ENCODE results near the gene BPIFB1.

BPIFB1 gene

DNA sequence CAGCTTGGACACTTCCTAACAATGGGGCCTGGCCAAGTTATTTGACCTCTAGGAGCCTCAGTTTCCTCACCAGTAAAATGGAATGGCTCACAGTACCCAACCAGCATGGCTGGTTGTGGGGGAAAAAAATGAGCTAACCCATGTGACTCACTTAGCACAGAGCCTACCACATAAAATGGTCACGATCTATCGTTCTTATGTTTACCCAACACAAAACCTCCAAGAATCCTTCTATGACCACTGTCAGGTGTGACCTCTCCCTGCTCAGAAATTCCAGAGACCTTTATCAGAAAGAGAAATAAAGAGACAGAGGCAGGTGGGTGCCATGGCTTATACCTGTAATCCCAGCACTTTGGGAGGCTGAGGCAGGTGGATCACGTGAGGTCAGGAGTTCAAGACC is 39.4 kb downstream of the BPIFB1 start:
- no peak overlapping the region for H3K4me3 ChIP-seq
- DNase-seq (ENCODE audit: low spot score) = no peak
- TF ChIP-seq CTCF (IDR thresholded peaks at IDR 0.05) = no peak

GRCh38 chr20:33323236-33323635 is 40.2 kb downstream of the BPIFB1 start:
- TF ChIP-seq CTCF (IDR thresholded peaks at IDR 0.05) = no peak
- Histone ChIP-seq H3K27ac (no peak overlapping the region), H3K4me3 (no peak overlapping the region)

More for the DNA sequence above, 39.4 kb downstream of the BPIFB1 start:
- no peak overlapping the region for H3K27ac ChIP-seq

DNA sequence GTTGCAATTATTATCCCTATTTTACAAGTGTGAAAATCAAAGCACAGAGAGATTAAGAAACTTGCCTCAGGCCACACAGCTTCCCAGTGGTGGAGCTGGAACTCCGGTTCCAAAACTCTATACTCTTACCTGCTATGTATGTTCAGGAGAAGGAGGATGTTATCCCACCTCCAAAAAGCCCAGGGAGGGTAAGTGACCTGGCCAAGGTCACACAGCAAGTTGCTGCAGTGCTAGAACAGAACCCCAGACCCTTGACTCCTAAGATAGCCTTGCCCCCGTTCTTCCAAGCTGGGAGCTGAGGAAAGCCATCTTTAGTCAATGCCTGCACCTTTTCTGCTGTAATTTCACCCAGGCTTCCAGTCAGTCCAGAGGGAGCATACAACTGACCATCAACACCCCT is 42.3 kb downstream of the BPIFB1 start:
- H3K27ac ChIP-seq = no peak overlapping the region
- no peak for TF ChIP-seq CTCF (IDR thresholded peaks at IDR 0.05)
- H3K4me3 ChIP-seq = no peak overlapping the region
- no peak for DNase-seq (ENCODE audit: low spot score)

More at GRCh38 chr20:33323236-33323635, 40.2 kb downstream of the BPIFB1 start:
- DNase-seq (ENCODE audit: low spot score) = no peak

DNA sequence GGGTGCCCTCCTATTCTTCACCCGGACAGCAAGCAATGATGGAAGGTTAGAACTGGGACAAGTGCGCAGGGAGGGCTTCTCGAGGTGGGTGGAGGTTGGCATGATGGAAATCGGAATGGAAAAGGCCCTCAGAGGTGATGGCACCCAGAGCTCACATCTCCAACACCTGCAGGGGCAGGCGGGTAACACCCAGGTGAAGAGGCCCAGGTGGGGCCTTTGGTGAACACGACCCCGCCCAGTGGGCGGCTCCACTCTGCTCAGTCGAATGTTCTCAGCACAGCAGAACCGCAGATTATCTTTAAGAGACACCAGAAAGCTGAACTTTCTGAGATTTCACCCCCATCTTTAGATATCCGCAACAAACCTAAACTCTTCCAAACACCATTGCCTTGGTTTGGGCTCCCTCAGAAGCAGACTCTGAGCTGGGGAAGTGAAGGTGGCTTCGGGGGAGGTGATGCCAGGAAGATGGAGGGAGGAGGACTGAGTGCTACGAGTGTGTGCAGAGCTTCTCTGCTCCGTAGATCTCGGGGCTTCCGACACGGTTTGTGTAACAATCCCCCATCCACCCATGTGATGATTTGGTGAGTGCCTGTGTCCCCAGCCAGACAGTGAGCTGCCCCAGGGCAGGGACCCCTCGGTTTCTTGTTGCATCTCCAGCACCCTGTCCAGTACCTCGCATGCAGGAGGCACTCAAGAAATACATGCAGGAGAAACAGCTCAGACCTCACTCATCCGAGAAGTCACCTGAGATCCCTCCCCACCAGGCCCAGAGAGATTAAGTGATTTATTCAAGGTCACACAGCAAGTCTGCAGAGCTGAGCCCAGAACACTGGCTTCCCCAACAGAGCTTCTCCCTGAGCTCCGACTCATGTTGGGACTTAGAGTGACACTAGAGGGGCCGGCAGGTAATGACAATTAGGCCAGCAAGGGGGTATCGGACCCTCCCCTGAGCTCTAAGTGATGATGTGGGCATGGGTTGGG is 45.4 kb downstream of the BPIFB1 start:
- TF ChIP-seq CTCF (IDR thresholded peaks at IDR 0.05) = no peak
- no peak for DNase-seq (ENCODE audit: low spot score)
- Histone ChIP-seq H3K4me3 (no peak overlapping the region), H3K27ac (no peak overlapping the region)

DNA sequence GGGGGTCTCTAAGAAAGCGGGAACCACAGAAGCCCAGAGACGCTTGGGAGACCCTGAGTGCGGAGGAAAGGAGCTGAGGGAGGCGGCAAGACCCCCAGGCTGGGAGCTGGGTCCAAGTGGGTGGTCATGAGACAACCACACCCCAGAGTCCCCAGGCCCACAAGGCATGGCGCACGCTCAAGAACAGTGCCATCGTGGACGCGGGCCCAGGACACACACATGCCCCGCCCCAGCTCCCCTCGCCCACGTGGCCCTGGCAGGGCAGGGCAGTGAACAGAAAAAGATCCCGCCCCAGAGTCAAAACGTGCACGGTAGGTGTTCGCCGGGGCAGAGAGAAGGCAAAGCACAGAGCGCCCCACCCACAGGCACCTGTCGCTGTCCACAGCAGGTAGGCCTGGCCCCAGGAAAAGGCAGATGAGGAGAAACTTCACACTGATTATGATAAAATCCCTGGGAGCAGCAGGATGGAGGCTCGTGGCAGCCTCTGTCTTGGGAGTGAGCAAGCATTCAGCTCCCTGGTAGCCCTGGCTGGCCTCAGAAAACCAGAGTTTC is 50.0 kb downstream of the BPIFB1 start:
- DNase-seq (ENCODE audit: low spot score) = no peak
- TF ChIP-seq CTCF (IDR thresholded peaks at IDR 0.05) = no peak
- Histone ChIP-seq H3K4me3 (no peak overlapping the region), H3K27ac (no peak overlapping the region)

DNA sequence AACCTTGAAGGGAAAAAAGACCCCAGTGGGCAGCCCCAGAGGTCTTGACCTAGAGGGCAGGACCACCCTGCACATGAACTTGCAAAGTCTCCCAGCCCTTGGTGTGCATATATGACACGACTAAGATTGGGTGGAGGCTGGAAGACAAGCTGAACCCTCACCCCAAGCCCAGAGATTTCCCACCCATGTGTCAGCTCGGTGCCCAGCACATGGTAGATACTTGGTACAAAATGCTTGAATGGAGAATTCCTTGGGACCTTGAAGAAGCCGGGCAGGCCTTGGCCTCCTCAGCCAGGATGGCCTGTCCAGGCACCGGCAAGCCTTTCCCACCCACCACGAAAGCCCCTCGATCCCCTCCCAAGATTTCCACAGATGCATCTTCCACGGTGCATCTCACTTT is 50.6 kb downstream of the BPIFB1 start:
- no peak overlapping the region for H3K27ac ChIP-seq
- H3K4me3 ChIP-seq = no peak overlapping the region
- no peak for DNase-seq (ENCODE audit: low spot score)
- TF ChIP-seq CTCF (IDR thresholded peaks at IDR 0.05) = no peak

DNA sequence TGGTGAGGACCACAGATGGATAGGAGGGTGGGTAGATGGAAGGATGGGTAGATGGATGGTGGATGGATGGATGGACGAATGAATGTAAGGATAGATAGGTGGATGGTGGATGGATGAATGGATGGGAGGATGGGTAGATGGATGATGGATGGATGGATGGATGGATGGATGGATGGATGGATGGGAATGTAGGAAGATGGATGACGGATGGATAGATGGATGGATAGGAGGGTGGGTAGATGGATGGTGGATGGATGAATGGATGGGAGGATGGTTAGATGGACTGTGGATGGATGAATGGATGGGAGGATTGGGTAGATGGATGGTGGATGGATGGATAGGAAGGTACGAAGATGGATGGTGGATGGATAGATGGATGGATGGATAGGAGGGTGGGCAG is 51.1 kb downstream of the BPIFB1 start:
- H3K27ac ChIP-seq = no peak overlapping the region
- no peak for DNase-seq (ENCODE audit: low spot score)
- H3K4me3 ChIP-seq = no peak overlapping the region
- TF ChIP-seq CTCF (IDR thresholded peaks at IDR 0.05) = no peak

Measured in coronary artery (tissue), 2 donors.